CD4-positive, alpha-beta T cell treated with Interferon gamma for 1 hour (primary cell): ENCODE results near the gene MANF.
A peak's percentile ranks its signal among the peaks of the same experiment; 100 is the strongest.

Source experiments
- DNase-seq: peaks from one replicate; pipeline ENCODE4 v3.0.0-alpha.2; 2020

Gene MANF

GRCh38 chr3:51390246-51391074 is 5.4 kb downstream of the MANF start:
- DNase-seq, result no peak

DNA sequence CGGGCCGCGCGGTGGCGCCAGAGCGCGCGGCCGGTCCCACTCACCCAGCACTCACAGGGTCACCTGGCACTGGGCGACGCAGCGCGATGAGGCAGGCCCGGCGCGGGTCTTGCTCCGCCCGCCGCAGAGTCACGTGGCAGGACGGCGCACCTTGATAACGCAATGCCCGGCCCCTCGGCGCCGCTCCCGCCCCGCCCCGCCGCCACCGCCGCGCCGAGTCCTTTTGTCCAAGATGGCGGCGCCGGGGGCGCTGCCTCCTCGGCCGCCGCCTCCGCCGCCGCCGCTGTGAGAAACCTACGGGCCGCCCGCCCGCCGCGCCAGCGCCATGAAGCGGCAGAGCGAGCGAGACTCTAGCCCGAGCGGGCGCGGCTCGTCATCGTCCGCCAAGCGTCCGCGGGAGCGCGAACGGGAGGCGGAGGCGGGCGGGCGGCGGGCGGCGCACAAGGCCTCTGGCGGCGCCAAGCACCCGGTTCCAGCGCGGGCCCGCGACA is 6.0 kb downstream of the MANF start, which contains the start of gene RBM15B:
Gene RBM15B (plus strand): TSS at position 211 of the 491 bp plus-strand sequence. CDS start 115 bp downstream, at position 326.
- DNase-seq, result peak; percentile 98

DNA sequence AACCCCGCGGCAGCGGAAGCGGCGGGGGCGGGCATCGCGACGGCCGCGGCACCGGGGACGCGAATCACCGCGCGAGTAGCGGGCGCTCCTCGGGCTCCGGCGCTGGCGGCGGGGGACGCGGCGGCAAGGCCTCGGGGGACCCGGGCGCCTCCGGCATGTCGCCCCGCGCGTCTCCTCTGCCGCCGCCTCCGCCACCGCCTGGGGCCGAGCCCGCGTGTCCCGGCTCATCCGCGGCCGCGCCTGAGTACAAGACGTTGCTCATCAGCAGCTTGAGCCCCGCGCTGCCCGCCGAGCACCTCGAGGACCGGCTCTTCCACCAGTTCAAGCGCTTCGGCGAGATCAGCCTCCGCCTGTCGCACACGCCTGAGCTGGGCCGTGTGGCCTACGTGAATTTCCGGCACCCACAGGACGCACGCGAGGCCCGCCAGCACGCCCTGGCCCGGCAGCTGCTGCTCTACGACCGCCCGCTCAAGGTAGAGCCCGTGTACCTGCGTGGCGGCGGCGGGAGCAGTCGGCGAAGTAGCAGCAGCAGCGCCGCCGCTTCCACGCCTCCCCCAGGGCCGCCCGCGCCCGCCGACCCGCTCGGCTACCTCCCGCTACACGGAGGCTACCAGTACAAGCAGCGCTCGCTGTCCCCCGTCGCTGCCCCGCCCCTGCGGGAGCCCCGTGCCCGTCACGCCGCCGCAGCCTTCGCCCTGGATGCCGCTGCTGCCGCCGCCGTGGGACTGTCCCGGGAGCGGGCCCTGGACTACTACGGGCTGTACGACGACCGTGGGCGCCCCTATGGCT is 6.7 kb downstream of the MANF start:
- peak; percentile 38 for DNase-seq

DNA sequence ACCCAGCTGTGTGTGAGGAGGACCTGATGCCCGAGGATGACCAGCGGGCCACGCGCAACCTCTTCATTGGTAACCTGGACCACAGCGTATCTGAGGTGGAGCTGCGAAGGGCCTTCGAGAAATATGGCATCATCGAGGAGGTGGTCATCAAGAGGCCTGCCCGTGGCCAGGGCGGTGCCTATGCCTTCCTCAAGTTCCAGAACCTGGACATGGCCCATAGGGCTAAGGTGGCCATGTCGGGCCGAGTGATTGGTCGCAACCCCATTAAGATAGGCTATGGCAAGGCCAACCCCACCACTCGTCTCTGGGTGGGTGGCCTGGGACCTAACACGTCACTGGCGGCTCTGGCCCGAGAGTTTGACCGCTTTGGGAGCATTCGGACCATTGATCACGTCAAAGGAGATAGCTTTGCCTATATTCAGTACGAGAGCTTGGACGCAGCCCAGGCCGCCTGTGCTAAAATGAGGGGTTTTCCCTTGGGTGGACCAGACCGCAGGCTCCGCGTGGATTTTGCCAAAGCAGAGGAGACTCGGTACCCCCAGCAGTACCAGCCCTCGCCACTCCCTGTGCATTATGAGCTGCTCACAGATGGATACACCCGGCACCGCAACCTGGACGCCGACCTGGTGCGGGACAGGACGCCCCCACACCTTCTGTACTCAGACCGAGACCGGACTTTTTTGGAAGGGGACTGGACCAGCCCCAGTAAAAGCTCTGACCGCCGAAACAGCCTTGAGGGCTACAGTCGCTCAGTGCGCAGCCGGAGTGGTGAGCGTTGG is 7.5 kb downstream of the MANF start:
- DNase-seq, result no peak

DNA sequence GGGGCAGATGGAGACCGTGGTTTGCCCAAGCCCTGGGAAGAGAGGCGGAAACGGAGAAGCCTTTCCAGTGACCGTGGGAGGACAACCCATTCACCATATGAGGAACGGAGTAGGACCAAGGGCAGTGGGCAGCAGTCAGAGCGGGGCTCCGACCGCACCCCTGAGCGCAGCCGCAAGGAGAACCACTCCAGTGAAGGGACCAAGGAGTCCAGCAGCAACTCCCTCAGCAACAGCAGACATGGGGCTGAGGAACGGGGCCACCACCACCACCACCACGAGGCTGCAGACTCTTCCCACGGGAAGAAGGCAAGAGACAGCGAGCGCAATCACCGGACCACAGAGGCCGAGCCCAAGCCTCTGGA is 8.0 kb downstream of the MANF start:
- no peak for DNase-seq

- DNase-seq, result no peak
Measured at GRCh38 chr3:51393564-51393963, 8.5 kb downstream of the MANF start.

- no peak for DNase-seq
Measured at GRCh38 chr3:51394541-51394940, 9.4 kb downstream of the MANF start.

GRCh38 chr3:51395493-51396213 is 10.6 kb downstream of the MANF start:
- DNase-seq, result no peak

DNA sequence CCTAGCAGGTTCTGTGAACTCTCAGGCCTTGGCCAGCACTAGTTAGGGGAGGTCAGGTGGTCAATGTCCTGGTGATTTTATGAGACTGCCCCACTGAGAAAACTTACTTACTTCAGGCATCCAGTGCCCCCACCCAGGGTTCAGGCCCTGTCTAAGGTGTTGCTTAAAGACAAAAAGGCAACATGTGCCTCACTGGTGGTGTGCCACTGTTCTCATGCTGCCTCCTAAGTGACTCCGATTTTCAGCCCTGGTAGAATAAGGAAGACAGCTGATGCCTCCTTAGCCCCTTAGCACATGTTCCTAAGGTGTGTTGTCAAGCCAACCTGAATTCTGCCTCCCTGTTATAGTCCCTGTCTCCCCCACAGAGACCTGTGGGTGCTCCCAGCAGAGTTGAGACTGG is 11.3 kb downstream of the MANF start:
- no peak for DNase-seq

DNA sequence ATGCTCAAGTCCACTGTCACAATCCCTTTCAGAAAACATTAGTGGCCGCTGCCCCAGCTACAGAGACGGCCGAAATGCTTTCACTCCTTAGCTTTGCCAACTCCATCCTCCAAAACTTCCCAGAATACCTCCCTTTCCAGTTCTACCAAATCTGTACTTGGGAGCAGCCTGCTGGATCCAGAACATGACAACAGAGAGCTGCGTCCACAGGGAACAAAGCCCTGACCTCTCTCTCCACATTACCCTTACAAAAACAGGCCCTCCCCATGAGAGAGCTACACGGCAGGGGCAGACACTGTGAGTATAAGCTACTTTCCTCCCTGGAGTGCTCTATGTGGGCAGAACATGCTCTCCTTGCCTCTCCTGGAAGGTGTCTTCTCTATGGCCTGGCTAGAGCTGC is 12.3 kb downstream of the MANF start:
- no peak for DNase-seq

DNA sequence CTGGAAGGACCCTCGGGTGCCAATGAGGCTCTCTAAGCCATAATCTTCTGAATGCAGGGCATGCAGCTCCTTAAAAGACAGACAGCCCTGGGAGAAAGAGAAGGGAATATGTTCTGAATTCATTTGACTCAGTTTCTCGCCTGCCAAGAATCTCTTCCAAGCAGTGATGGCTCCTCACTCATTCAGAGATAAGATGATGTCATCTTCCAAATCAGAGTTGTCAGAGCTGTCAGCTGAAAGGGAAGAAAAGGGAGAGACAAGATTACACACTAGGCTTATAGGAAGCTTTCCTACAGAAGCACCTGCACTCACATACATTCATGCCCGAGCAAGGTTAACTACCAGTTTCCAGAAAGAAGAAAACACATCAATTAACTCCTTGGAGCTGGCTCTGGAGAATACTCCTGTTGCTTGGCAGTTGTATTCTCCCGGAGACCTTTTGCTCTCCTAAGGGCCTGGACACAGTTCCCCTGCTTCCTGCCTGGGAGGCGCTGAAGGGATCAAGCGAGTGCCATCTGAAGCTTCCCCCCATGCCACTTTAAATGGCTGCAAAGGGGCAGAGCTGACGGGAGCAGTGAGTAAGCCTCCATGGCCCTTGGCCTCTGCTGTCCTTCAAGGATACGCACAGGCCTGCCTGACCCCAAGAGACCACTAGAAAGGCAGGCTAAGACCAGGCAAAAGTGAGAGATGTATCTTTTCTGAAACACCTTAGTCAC is 13.7 kb downstream of the MANF start:
- no peak for DNase-seq

- no peak for DNase-seq
Measured at GRCh38 chr3:51400166-51400565, 15.1 kb downstream of the MANF start.

GRCh38 chr3:51401735-51402134 is 16.6 kb downstream of the MANF start:
- DNase-seq, result no peak

DNA sequence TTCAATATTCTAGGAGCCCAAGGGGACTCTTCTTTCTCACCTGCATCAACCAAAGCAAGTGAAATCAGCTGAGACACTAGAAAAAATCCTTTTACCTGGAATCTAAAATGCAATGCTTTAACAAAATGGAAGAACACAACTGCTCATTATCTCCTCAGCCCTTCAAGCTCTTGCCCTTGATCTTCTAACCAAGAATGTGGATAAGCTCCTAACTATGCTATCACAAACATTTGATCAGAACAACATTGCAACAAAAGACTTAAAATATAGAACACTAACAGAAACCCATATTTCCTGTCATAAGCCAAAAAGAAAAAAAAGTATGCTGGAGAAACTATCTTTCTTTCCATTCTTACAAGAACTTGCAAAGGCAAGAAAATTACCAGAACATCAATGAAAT is 18.6 kb downstream of the MANF start:
- DNase-seq, result no peak

GRCh38 chr3:51408021-51408420 is 22.9 kb downstream of the MANF start:
- DNase-seq, result no peak

GRCh38 chr3:51408813-51409212 is 23.7 kb downstream of the MANF start:
- DNase-seq, result no peak

DNA sequence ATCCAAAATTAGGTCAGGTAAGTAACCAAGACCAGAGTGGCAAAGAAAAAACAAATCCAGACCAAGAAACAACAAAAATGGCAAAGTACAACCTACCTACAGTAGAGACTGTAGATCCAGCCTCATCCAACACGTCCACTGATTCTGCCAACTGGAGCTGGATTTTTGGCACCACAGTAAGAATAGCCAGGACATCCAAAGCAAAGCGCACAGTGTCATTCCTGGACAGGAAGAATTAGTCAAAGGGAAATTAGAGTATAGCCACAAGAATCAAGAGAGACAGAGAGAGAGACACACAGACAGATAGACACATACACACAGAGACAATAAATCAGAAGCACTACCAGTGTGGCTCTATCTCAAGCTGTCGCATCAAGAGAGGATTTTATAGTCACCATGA is 37.1 kb downstream of the MANF start:
- no peak for DNase-seq

GRCh38 chr3:51426921-51427320 is 41.8 kb downstream of the MANF start:
- no peak for DNase-seq

- no peak for DNase-seq
Measured at GRCh38 chr3:51429138-51429537, 44.0 kb downstream of the MANF start.

DNA sequence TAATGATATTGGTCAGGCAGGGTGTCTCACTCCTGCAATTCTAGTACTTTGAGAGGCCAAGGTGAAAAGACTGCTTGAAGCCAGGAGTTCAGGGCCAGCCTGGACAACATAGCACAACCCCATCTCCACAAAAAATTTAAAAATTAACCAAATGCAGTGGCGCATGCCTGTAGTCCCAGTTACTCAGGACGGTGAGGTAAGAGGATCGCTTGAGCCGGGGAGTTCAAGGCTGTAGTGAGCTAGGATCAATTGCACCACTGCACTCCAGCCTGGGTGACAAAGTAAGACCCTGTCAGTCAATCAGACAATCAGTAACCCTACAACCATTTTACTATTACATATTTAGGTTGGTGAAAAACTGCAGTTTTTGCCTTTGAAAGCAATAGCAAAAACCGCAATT is 49.0 kb downstream of the MANF start:
- DNase-seq, result no peak

- DNase-seq, result peak; percentile 37
Measured at GRCh38 chr3:51434746-51435327, 49.7 kb downstream of the MANF start.
